IMR-90 (cell line): Measurements from ENCODE around the gene RSAD1. TPM values are rescaled to one million over a fixed set of nuclear protein-coding genes. Genes with fewer than 3 reads are reported as not detected.

ENCODE experiments used
- ATAC-seq: fragments of 200-7000 bp; cut with Tn5 transposase; 2 replicates; pipeline ENCODE4 v1.9.1; 2020; ENCODE audit warnings: low read depth, mild to moderate bottlenecking, moderate library complexity
- BruUV-seq: library from RNA; stranded (reverse); fragments of 400-500 nt; replicated peaks from 2 replicates; lab custom pipeline; 2021; lab: Mats Ljungman, UMichigan
- CTCF ChIA-PET: fragments of 300-600 bp; formaldehyde crosslinking; extraction: SDS; loops from one replicate; lab custom pipeline; 2021; ENCODE audit warnings: antibody characterized with exemption; lab: Yijun Ruan, JAX
- POLR2A ChIA-PET: fragments of 300-600 bp; sonication (Branson Sonifier 250); formaldehyde crosslinking; loops from one replicate; lab custom pipeline; 2022; ENCODE audit warnings: antibody characterized with exemption; ENCODE audit not compliant: unreplicated experiment; lab: Charles Lee
- DNase-seq: peaks from one replicate; pipeline ENCODE4 v3.0.0; 2013
- H2AFZ ChIP-seq: replicated peaks from 2 replicates; pipeline ENCODE3; 2013; ENCODE audit warnings: low read length, mild to moderate bottlenecking; ENCODE audit not compliant: poor library complexity
- H2AK5ac ChIP-seq: 2 replicates; pipeline ENCODE4 v1.6.1; 2013; ENCODE audit warnings: low read depth, low read length, inconsistent platforms
- H2AK9ac ChIP-seq: replicated peaks from 2 replicates; pipeline ENCODE3; 2013; ENCODE audit warnings: mild to moderate bottlenecking, low read depth, low read length, moderate library complexity; ENCODE audit not compliant: poor library complexity
- H2BK120ac ChIP-seq: 2 replicates; pipeline ENCODE4 v1.6.1; 2013; ENCODE audit warnings: low read depth, low read length, inconsistent platforms
- H2BK15ac ChIP-seq: 3 replicates; pipeline ENCODE4 v1.6.1; 2013; ENCODE audit warnings: low read depth, low read length, inconsistent platforms
- H2BK20ac ChIP-seq: 2 replicates; pipeline ENCODE4 v1.6.1; 2013; ENCODE audit warnings: low read depth, mild to moderate bottlenecking, inconsistent platforms, low read length, moderate library complexity
- H2BK5ac ChIP-seq: 2 replicates; pipeline ENCODE4 v1.6.1; 2013; ENCODE audit warnings: mild to moderate bottlenecking, low read depth, low read length, inconsistent platforms; ENCODE audit not compliant: poor library complexity, severe bottlenecking
- H3K14ac ChIP-seq: replicated peaks from 2 replicates; pipeline ENCODE4 v1.6.1; 2013; ENCODE audit warnings: low read depth, low read length, inconsistent platforms
- H3K18ac ChIP-seq: 2 replicates; pipeline ENCODE4 v1.6.1; 2013; ENCODE audit warnings: low read depth, low read length, control low read depth
- H3K23ac ChIP-seq: 2 replicates; pipeline ENCODE4 v1.6.1; 2013; ENCODE audit warnings: low read depth, low read length, inconsistent platforms
- H3K27ac ChIP-seq: 2 replicates; pipeline ENCODE4 v1.5.1; 2013; ENCODE audit warnings: mild to moderate bottlenecking, control low read depth, low read length; ENCODE audit not compliant: insufficient read depth
- H3K27me3 ChIP-seq: 2 replicates; pipeline ENCODE4 v1.6.1; 2013; ENCODE audit warnings: low read length; ENCODE audit not compliant: control insufficient read depth, insufficient read depth
- H3K36me3 ChIP-seq: 2 replicates; pipeline ENCODE4 v1.6.1; 2013; ENCODE audit warnings: low read length, mixed read lengths; ENCODE audit not compliant: control insufficient read depth, insufficient read depth
- H3K4ac ChIP-seq: 2 replicates; pipeline ENCODE4 v1.6.1; 2013; ENCODE audit warnings: low read depth, low read length, inconsistent platforms
- H3K4me1 ChIP-seq: 2 replicates; pipeline ENCODE4 v1.6.1; 2013; ENCODE audit warnings: low read length, mixed read lengths; ENCODE audit not compliant: control insufficient read depth, insufficient read depth
- H3K4me2 ChIP-seq: 2 replicates; pipeline ENCODE4 v1.6.1; 2013; ENCODE audit warnings: low read depth, mild to moderate bottlenecking, control low read depth, low read length, moderate library complexity
- H3K4me3 ChIP-seq: 2 replicates; pipeline ENCODE4 v1.5.1; 2013; ENCODE audit warnings: low read depth, mild to moderate bottlenecking, control low read depth, low read length, moderate library complexity; ENCODE audit not compliant: insufficient read depth
- H3K56ac ChIP-seq: 2 replicates; pipeline ENCODE4 v1.6.1; 2013; ENCODE audit warnings: low read length, inconsistent platforms; ENCODE audit not compliant: insufficient read depth; ENCODE audit errors: extremely low read depth
- H3K79me1 ChIP-seq, 2 experiments: 2 replicates each; pipeline ENCODE4 v1.6.1; 2013; ENCODE audit warnings: low read length in 2 of 2, inconsistent platforms in 1 of 2, low read depth in 1 of 2
- H3K9ac ChIP-seq: 2 replicates; pipeline ENCODE4 v1.6.1; 2013; ENCODE audit warnings: low read depth, low read length, control low read depth
- H3K9me1 ChIP-seq: 2 replicates; pipeline ENCODE4 v1.6.1; 2013; ENCODE audit warnings: low read length, inconsistent platforms; ENCODE audit not compliant: insufficient read depth
- H3K9me3 ChIP-seq: 2 replicates; pipeline ENCODE4 v1.6.1; 2013; ENCODE audit warnings: low read length; ENCODE audit not compliant: control insufficient read depth, insufficient read depth
- H4K20me1 ChIP-seq: 2 replicates; pipeline ENCODE4 v1.6.1; 2013; ENCODE audit warnings: low read length, inconsistent platforms; ENCODE audit not compliant: insufficient read depth
- H4K5ac ChIP-seq: 2 replicates; pipeline ENCODE4 v1.6.1; 2013; ENCODE audit warnings: mild to moderate bottlenecking, low read depth, low read length, control low read depth
- H4K8ac ChIP-seq, 2 experiments: 2 replicates each; pipeline ENCODE4 v1.6.1; 2013; ENCODE audit warnings: low read depth in 2 of 2, low read length in 2 of 2, control low read depth in 1 of 2, inconsistent platforms in 1 of 2
- H4K91ac ChIP-seq: 2 replicates; pipeline ENCODE4 v1.6.1; 2013; ENCODE audit warnings: low read depth, low read length, inconsistent platforms; ENCODE audit not compliant: insufficient read depth
- FOS ChIP-seq: fragments of 150-350 bp; IDR thresholded peaks from 2 replicates; pipeline ENCODE4 v1.6.1; 2016; ENCODE audit warnings: low read depth, low read length
- POLR2A ChIP-seq: IDR thresholded peaks from 2 replicates; pipeline ENCODE4 v1.6.1; 2012; ENCODE audit warnings: mild to moderate bottlenecking, low read depth, low read length
- WGBS, 2 experiments: methylation state at CpG; one replicate each; pipeline versions ENCODE4 v1.1.5 to v1.1.7; 2013; ENCODE audit warnings: missing lambda C conversion rate in 2 of 2; ENCODE audit not compliant: insufficient read length in 1 of 2; ENCODE audit errors: extremely low coverage in 2 of 2; 5-methylcytosine and 5-hydroxymethylcytosine counted together
- dilution Hi-C: fragments of 300-500 bp; cut with HindIII; formaldehyde crosslinking; loops from one replicate; pipeline ENCODE4 v1.14.3; 2018; ENCODE audit warnings: low sequenced_read_pairs; ENCODE audit not compliant: unreplicated experiment
- in situ Hi-C: fragments of 300-500 bp; cut with MboI; formaldehyde crosslinking; loops from 3 replicates; pipeline ENCODE4 v1.14.3; 2019; ENCODE audit warnings: low sequenced_read_pairs, inconsistent platforms, mixed read lengths
- intact Hi-C: fragments of 100-400 bp; cut with micrococcal nuclease; formaldehyde crosslinking; loops from 2 replicates; pipeline ENCODE4 v1.10.0; 2022
- polyA plus RNA-seq, 3 experiments: library from polyadenylated mRNA; depleted of rRNA; stranded (reverse); fragments of >200 nt; gene quantifications; 2 replicates each; pipeline ENCODE4 v1.2.3, GENCODE V29; 2012; ENCODE audit warnings: low replicate concordance in 1 of 3
- total RNA-seq: library from RNA; depleted of rRNA; stranded (reverse); fragments of >200 nt; gene quantifications from 2 replicates; pipeline ENCODE4 v1.2.3, GENCODE V29; 2012

The RSAD1 gene
- total and polyA plus RNA-seq, 2 of the 4 experiments (the other 2 are of a cell fraction) = 10.8 to 19.2 TPM

- dilution Hi-C loops (no loop called here), intact Hi-C loops (no loop called here), in situ Hi-C loops (no loop called here)
- Histone ChIP-seq H4K20me1 (peaks cover 4% of the 10 kb centered on the region; the same call in 1 of the 2 replicates), H2BK5ac (no peak overlapping the region), H3K9me1 (0 out of 2 replicates have a peak, but pooled peaks cover 6% of the 10 kb centered on the region), H3K9me3 (no peaks in the 10 kb centered on the region), H2BK120ac (no peak overlapping the region), H4K5ac (no peak overlapping the region), H2AFZ (no peak overlapping the region), H3K4me3 (no peak overlapping the region), H3K14ac (no peak overlapping the region), H2AK9ac (no peak overlapping the region), H3K4ac (no peak overlapping the region), H3K4me2 (no peak overlapping the region), H3K36me3 (peaks cover 1% of the 10 kb centered on the region; the same call in 1 of the 2 replicates), H3K4me1 (no peaks in the 10 kb centered on the region), H2BK20ac (no peak overlapping the region), H3K9ac (no peak overlapping the region), H2AK5ac (no peak overlapping the region), H3K56ac (no peak overlapping the region), H3K27ac (no peak overlapping the region), H3K18ac (no peak overlapping the region), H3K27me3 (no peaks in the 10 kb centered on the region), H3K79me1 (no peaks in the 10 kb centered on the region), H3K23ac (no peak overlapping the region), H2BK15ac (no peak overlapping the region), H4K91ac (no peak overlapping the region), H4K8ac (no peak overlapping the region)
- ChIA-PET POLR2A (no interaction called here), CTCF (no interaction called here)
- WGBS, 2 experiments = no CpG with 5 or more reads among the region's 4 CpGs
- DNase-seq (no peak), ATAC-seq (no peak)
- no TSS peak for BruUV-seq
- TF ChIP-seq POLR2A (no peak), FOS (no peak)
Observed at GRCh38 chr17:50459756-50460155, 18.9 kb upstream of the RSAD1 start.
